CD4-positive, alpha-beta memory T cell (primary cell): ENCODE results near the gene MAD1L1. TPM values are rescaled to one million over a fixed set of nuclear protein-coding genes. Genes with fewer than 3 reads are reported as not detected.

Source experiments
- CTCF ChIA-PET: fragments of 350-600 bp; sonication (Branson Sonifier 250); formaldehyde crosslinking; loops from one replicate; lab custom pipeline; 2021; ENCODE audit warnings: inconsistent platforms; ENCODE audit not compliant: partially characterized antibody; lab: Charles Lee
- POLR2A ChIA-PET: fragments of 350-600 bp; sonication (Branson Sonifier 250); formaldehyde crosslinking; loops from one replicate; lab custom pipeline; 2021; ENCODE audit not compliant: partially characterized antibody; lab: Charles Lee
- DNase-seq, 5 donors: peaks; one replicate each; pipeline versions ENCODE4 v3.0.0 to v3.0.0-alpha.2; 2020 to 2022; ENCODE audit warnings: mixed read lengths in 1 of 5
- H3K27ac ChIP-seq: one replicate; pipeline ENCODE4 v1.7.0; 2013; ENCODE audit warnings: low read depth, low read length
- H3K27me3 ChIP-seq: 2 replicates; pipeline ENCODE4 v1.7.0; 2013; ENCODE audit warnings: mild to moderate bottlenecking, low read length, moderate library complexity; ENCODE audit not compliant: insufficient read depth
- H3K36me3 ChIP-seq: 2 replicates; pipeline ENCODE4 v1.7.0; 2013; ENCODE audit warnings: mild to moderate bottlenecking, low read length, moderate library complexity; ENCODE audit not compliant: insufficient read depth
- H3K4me1 ChIP-seq: 2 replicates; pipeline ENCODE4 v1.7.0; 2013; ENCODE audit warnings: mild to moderate bottlenecking, low read length, moderate library complexity; ENCODE audit not compliant: insufficient read depth
- H3K4me3 ChIP-seq, 2 donors: one replicate each; pipeline ENCODE4 v1.7.0; 2013; ENCODE audit warnings: low read length in 2 of 2, mild to moderate bottlenecking in 1 of 2
- H3K9me3 ChIP-seq, 2 donors: one replicate each; pipeline ENCODE4 v1.7.0; 2013; ENCODE audit warnings: low read length in 2 of 2, control low read depth in 1 of 2; ENCODE audit not compliant: control insufficient read depth in 1 of 2
- H3K27ac Mint-ChIP-seq, 7 donors: one replicate each; pipeline ENCODE4 v1.8.0; 2020 to 2021; ENCODE audit warnings: mixed read lengths in 7 of 7, mild to moderate bottlenecking in 6 of 7, inconsistent platforms in 3 of 7, moderate library complexity in 3 of 7
- H3K27me3 Mint-ChIP-seq, 2 donors: one replicate each; pipeline ENCODE4 v1.8.0; 2020 to 2021; ENCODE audit warnings: mixed read lengths in 2 of 2
- H3K36me3 Mint-ChIP-seq, 2 donors: one replicate each; pipeline ENCODE4 v1.8.0; 2020 to 2021; ENCODE audit warnings: mixed read lengths in 2 of 2, inconsistent platforms in 1 of 2, mild to moderate bottlenecking in 1 of 2
- H3K4me1 Mint-ChIP-seq, 4 donors: one replicate each; pipeline ENCODE4 v1.8.0; 2020 to 2021; ENCODE audit warnings: mixed read lengths in 4 of 4, mild to moderate bottlenecking in 1 of 4
- H3K4me3 Mint-ChIP-seq, 8 donors: one replicate each; pipeline ENCODE4 v1.8.0; 2020 to 2021; ENCODE audit warnings: mixed read lengths in 8 of 8, mild to moderate bottlenecking in 7 of 8, moderate library complexity in 6 of 8, inconsistent platforms in 3 of 8
- H3K9me3 Mint-ChIP-seq, 8 donors: one replicate each; pipeline ENCODE4 v1.8.0; 2020 to 2021; ENCODE audit warnings: mixed read lengths in 8 of 8, mild to moderate bottlenecking in 5 of 8, inconsistent platforms in 3 of 8, moderate library complexity in 1 of 8
- intact Hi-C: fragments of 100-400 bp; cut with micrococcal nuclease; formaldehyde crosslinking; loops from one replicate; pipeline ENCODE4 v1.15.1; 2023
- polyA plus RNA-seq, 2 donors: library from polyadenylated mRNA; unstranded; fragments of 300-500 nt; fragmentation: Illumina TruSeq; gene quantifications; one replicate each; pipeline ENCODE4 v1.2.3, GENCODE V29; 2021
- total RNA-seq, 2 experiments: library from RNA; stranded (reverse); gene quantifications; one replicate each; pipeline ENCODE4 v1.2.3, GENCODE V29; 2021

MAD1L1 gene
- total and polyA plus RNA-seq, 4 experiments from 2014 or later, result 89.9 to 132 (median 110) TPM

DNA sequence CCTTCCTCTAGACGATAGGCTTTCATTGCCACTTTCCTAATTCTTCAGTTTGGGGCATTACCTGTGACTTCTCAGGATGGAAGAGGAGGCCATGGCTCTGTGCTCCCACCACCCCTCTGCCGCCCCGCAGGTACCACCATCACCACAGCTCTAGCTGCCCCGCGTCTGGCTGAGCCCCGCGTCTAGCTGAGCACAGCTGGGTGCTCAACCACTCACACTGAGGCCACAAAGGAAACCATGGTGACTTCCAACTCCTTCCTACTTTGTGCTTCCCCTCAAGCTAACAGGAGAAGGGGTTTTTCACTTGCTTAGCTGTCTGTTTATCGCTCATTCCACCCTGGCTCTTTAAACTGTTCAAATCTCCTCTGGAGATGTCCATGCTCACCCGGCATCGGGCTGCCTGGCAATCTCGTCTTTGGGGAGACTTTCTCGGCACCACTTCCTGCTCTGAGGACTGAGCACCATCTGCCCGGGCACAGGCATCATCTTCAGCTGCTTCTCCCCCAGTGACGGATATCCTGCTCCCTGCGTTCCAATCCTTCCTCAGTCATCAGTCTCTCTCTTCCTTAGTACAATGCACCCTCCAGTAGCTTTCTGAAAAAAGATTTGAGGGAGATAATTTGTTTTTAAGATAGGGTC lies 59.4 kb downstream of the MAD1L1 start:
- Histone ChIP-seq H3K27me3 (no peaks in the 10 kb centered on the region), H3K4me1 (no peaks in the 10 kb centered on the region), H3K4me3 (no peak overlapping the region), H3K27ac (no peak overlapping the region), H3K9me3 (no peaks in the 10 kb centered on the region), H3K36me3 (no peaks in the 10 kb centered on the region)
- Mint-ChIP-seq H3K27ac (no peak overlapping the region), H3K4me1 (peaks cover 0 to 8% (median 1%) of the 10 kb centered on the region in 4 donors), H3K36me3 (peaks cover 16 to 27% of the 10 kb centered on the region in 2 donors), H3K9me3 (no peaks in the 10 kb centered on the region), H3K27me3 (no peaks in the 10 kb centered on the region), H3K4me3 (no peak overlapping the region)
- no peak for DNase-seq
- ChIA-PET POLR2A (no interaction called here), CTCF (no interaction called here)
- intact Hi-C loops, result no loop called here

DNA sequence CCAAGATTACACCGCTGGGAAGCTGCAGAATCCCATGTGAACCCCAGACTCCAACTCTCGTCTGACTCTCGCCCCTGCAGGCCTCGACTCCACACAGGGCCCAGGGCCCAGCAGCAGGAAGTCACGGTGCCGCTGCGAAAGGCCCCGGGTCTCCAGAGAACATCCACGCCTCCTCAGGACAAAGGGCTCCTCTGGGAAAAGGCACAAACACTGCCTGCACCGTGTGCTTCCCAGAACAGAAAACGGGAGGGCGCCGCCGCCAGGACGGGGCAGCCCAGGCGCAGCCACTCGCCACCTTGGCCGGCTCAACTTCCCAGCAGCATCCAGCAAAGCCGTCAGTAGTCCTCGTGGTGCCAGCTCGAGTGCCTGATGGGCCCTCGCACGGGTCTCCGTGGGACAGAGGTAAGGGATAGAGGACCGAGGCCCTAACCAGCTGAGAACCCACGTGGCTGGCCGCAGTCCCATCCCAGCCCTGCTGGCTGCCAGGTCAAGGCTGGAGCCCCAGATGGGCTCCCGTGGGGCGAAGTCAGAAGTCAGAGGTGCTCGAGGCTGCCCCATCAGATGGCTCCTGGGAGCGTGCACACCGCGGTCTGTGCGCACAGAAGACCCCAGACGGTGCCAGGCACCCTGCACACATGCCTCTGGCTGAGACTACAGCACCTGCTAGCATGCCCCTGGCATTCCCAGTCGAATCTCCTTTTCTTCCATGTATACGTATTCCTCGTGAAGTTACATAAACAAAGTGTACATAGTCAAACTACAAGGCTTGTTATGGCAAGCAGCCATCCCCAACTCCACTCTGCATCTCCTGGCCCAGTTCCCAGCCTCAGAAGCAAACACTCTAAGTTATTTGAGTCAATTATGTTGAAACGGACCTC lies 60.2 kb downstream of the MAD1L1 start:
- Mint-ChIP-seq H3K4me1 (peaks cover 0 to 10% (median 2%) of the 10 kb centered on the region in 4 donors), H3K9me3 (no peaks in the 10 kb centered on the region), H3K36me3 (peaks cover 16 to 22% of the 10 kb centered on the region in 2 donors), H3K4me3 (no peak overlapping the region), H3K27ac (no peak overlapping the region), H3K27me3 (no peaks in the 10 kb centered on the region)
- POLR2A ChIA-PET, result no interaction called here
- CTCF ChIA-PET, result no interaction called here
- H3K27ac ChIP-seq, result no peak overlapping the region
- H3K36me3 ChIP-seq, result no peaks in the 10 kb centered on the region
- H3K4me3 ChIP-seq, result no peak overlapping the region
- no peaks in the 10 kb centered on the region for H3K9me3 ChIP-seq
- H3K27me3 ChIP-seq, result no peaks in the 10 kb centered on the region
- no peaks in the 10 kb centered on the region for H3K4me1 ChIP-seq
- DNase-seq, result no peak
- intact Hi-C loops, result no loop called here

DNA sequence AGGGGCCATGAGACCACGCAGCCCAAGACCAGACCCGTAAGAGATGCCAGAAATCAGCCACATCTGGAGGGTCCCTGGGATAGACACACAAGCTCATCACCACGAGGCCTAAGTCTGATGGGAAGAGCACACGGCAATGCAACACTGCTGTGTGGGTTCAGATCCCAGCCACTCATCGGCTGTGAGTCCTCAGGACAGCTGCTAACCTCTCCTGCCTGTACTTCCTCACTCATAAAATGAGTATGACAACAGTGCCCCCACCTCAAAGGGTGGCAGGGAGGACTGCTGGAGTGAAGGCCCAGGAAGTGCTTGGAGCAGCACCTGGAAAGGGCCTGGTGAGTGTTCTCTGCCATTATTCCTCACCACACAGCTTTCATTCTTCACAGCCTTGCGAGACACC lies 60.9 kb downstream of the MAD1L1 start:
- Histone ChIP-seq H3K27ac (no peak overlapping the region), H3K27me3 (no peaks in the 10 kb centered on the region), H3K9me3 (no peaks in the 10 kb centered on the region), H3K4me1 (no peaks in the 10 kb centered on the region), H3K4me3 (no peak overlapping the region), H3K36me3 (no peaks in the 10 kb centered on the region)
- Mint-ChIP-seq H3K9me3 (no peaks in the 10 kb centered on the region), H3K4me3 (no peak overlapping the region), H3K4me1 (peaks cover 0 to 10% (median 2%) of the 10 kb centered on the region in 4 donors), H3K36me3 (peaks cover 12 to 22% of the 10 kb centered on the region in 2 donors), H3K27ac (peak overlapping the region in 1 of 7 donors; percentile 17), H3K27me3 (no peaks in the 10 kb centered on the region)
- ChIA-PET POLR2A (no interaction called here), CTCF (no interaction called here)
- DNase-seq, result no peak
- intact Hi-C loops, result no loop called here

DNA sequence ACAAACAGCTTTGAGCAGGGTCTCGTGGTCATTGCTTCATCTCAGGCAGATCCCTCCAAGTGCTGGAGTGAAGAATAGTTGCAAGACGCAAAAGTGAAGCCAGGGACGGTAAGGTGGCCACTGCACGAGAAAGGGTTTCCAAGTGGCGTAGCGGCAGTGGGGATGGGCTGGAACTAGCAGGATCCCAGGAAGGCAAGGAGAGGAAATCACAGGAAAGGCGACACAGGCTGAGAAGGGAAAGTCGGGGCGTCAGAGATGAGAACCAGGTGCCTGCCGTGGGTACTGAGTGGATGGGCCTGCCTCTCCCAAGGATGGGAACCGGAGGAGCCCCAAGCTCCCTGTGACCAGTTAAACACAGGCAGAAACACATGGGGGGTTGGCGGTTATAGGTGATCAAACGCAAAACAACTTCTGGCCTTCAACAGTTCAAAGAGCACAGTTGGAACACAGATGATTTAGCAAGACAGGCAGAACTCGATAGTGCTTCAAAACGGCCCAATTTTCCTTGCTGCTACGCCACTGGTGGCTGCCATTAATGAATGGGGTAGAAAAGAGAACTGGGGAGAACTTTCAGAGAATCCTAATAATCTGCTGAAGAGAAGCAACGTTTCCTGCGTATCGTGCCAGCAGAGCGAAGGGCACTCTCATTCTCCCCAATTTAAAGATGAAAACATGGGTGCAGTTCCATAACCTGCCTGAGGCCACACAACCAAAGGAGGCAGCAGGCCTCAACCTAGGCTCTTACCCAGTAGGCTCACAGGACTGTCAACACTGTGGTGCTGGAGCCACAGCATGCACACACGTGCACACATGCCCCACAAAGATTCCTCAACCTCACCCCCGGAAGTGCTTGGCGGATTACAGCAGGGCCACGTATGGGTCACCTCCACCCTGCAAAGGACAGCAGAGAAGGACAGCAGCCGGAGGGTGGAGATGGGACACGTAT lies 61.9 kb downstream of the MAD1L1 start:
- intact Hi-C loops, result no loop called here
- H3K27me3 Mint-ChIP-seq, result no peaks in the 10 kb centered on the region
- H3K9me3 Mint-ChIP-seq, result no peaks in the 10 kb centered on the region
- Histone ChIP-seq H3K27ac (no peak overlapping the region), H3K4me1 (no peaks in the 10 kb centered on the region), H3K9me3 (no peaks in the 10 kb centered on the region), H3K27me3 (no peaks in the 10 kb centered on the region), H3K36me3 (no peaks in the 10 kb centered on the region), H3K4me3 (no peak overlapping the region)
- DNase-seq, result no peak
- ChIA-PET CTCF (no interaction called here), POLR2A (no interaction called here)
- peak overlapping the region in 1 of 7 donors; percentile 16 for H3K27ac Mint-ChIP-seq
- no peak overlapping the region for H3K4me3 Mint-ChIP-seq
- H3K4me1 Mint-ChIP-seq, result peaks cover 0 to 10% (median 2%) of the 10 kb centered on the region in 4 donors
- peaks cover 10 to 22% of the 10 kb centered on the region in 2 donors for H3K36me3 Mint-ChIP-seq

DNA sequence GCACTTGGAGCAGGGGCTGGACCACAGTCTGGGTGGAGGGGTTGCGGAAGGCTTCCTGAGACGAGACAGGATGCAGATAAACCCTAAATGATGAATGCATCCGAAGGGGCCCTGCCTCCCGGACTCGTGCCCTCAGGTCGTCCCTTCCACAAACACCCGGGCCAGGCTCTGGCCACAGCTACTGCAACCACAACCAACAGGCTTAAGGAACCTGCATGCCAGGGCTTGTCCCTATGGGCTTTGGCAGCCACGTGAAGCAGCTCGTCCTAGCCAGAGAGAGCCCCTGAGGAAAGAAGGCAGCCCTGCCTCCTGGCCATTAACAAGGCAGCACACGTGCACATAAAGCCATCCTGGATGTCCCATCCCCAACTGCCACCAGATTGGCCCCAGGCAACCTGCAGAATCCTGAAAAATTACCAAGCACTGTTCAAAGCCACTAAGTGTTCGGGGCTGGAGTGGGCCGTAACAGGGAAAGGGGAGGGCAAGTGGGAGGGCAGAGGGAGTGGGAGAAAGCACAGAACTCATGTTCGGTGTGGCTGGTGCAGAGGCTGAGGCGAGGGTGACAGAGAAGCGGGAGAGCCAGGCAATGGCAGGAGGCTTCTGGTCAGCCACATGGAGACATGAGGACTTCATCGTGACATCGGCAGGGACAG lies 62.7 kb downstream of the MAD1L1 start:
- Mint-ChIP-seq H3K27me3 (no peaks in the 10 kb centered on the region), H3K27ac (peak overlapping the region in 1 of 7 donors; percentile 16), H3K4me3 (no peak overlapping the region), H3K4me1 (peaks cover 0 to 6% (median under 1%) of the 10 kb centered on the region in 4 donors), H3K9me3 (no peaks in the 10 kb centered on the region), H3K36me3 (peaks cover 12 to 18% of the 10 kb centered on the region in 2 donors)
- Histone ChIP-seq H3K9me3 (no peaks in the 10 kb centered on the region), H3K27ac (no peak overlapping the region), H3K4me3 (no peak overlapping the region), H3K36me3 (no peaks in the 10 kb centered on the region), H3K27me3 (no peaks in the 10 kb centered on the region), H3K4me1 (no peaks in the 10 kb centered on the region)
- ChIA-PET POLR2A (no interaction called here), CTCF (no interaction called here)
- intact Hi-C loops, result no loop called here
- DNase-seq, result no peak

DNA sequence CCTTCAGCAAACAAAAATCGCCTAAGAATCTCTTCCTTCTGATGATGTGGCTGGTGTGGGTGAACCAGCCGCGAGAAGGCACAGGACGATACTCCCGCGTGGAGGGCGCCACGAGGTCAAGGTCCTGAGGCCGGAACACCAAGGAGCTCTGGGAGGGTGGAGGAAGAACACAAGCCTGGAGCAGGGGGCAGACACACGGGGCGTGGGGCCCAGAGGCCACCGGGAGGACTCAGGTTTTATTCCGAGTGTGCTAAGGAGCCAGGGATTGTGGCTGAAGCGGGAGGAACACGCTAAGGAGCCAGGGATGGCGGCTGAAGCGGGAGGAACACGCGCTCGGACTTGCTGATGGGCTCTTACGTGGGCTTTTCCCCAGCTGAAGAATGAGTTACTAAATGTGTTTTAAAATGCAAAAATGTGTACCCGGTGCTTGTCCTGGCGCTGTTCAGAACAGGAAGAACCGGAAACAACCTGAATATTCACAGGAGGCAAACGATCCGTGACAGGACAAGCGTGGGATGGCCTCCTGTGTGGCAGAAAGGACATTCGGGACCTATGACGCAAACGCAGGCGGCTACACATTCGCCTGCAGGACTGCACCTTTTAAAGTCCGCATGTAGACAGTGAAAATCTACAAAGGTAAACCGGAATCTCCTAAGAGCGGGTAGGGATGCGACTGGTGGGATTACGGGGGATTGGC lies 64.0 kb downstream of the MAD1L1 start:
- H3K27me3 ChIP-seq, result no peaks in the 10 kb centered on the region
- no peak for DNase-seq
- intact Hi-C loops, result no loop called here
- Mint-ChIP-seq H3K27me3 (no peaks in the 10 kb centered on the region), H3K27ac (peak overlapping the region in 2 of 7 donors; percentile 36 to 60), H3K4me1 (peaks cover 0 to 6% (median under 1%) of the 10 kb centered on the region in 4 donors), H3K36me3 (peaks cover 12% of the 10 kb centered on the region in 2 donors), H3K9me3 (no peaks in the 10 kb centered on the region), H3K4me3 (no peak overlapping the region)
- no peaks in the 10 kb centered on the region for H3K9me3 ChIP-seq
- H3K4me3 ChIP-seq, result no peak overlapping the region
- POLR2A ChIA-PET, result no interaction called here
- no peaks in the 10 kb centered on the region for H3K36me3 ChIP-seq
- no peaks in the 10 kb centered on the region for H3K4me1 ChIP-seq
- CTCF ChIA-PET, result no interaction called here
- no peak overlapping the region for H3K27ac ChIP-seq
